ENCODE results near the gene SERPINA1. TPM values are rescaled to one million over a fixed set of nuclear protein-coding genes. Genes with fewer than 3 reads are reported as not detected.
"Not testable (repeated sequence)": the region's sequence is repeated elsewhere in the genome, so short reads cannot be mapped to it uniquely, and the experiment has no call there.

The SERPINA1 gene
- total RNA-seq, 3 donors from 2014 or later: 98.3 to 311 (median 225) TPM

GRCh38 chr14:94374116-94374515 is 14.3 kb downstream of the SERPINA1 start:
- intact Hi-C loops (cut with DNase I, micrococcal nuclease): no loop called here

GRCh38 chr14:94373708-94374107 is 14.7 kb downstream of the SERPINA1 start:
- Histone ChIP-seq H3K36me3 (ENCODE audit: low read depth) (no peaks in the 10 kb centered on the region), H3K9me3 (no peaks in the 10 kb centered on the region), H3K4me3 (no peak overlapping the region), H3K4me1 (ENCODE audit: low read depth) (no peaks in the 10 kb centered on the region)
- TF ChIP-seq CTCF (IDR thresholded peaks at IDR 0.05): no peak
- ATAC-seq (peak; percentile 31), DNase-seq (no peak)
- intact Hi-C loops (cut with DNase I, micrococcal nuclease): no loop called here

More at GRCh38 chr14:94374116-94374515, 14.3 kb downstream of the SERPINA1 start:
- ATAC-seq (no peak), DNase-seq (no peak)
- Histone ChIP-seq H3K4me3 (no peak overlapping the region), H3K4me1 (ENCODE audit: low read depth) (no peaks in the 10 kb centered on the region), H3K9me3 (no peaks in the 10 kb centered on the region), H3K36me3 (ENCODE audit: low read depth) (no peaks in the 10 kb centered on the region)
- TF ChIP-seq CTCF (IDR thresholded peaks at IDR 0.05): no peak

GRCh38 chr14:94372021-94372605 is 16.3 kb downstream of the SERPINA1 start:
- no peak for DNase-seq

GRCh38 chr14:94370524-94370910 is 17.9 kb downstream of the SERPINA1 start:
- H3K9me3 ChIP-seq: no peaks in the 10 kb centered on the region
- H3K4me3 ChIP-seq: no peak overlapping the region
- no peak for ATAC-seq
- no peak for TF ChIP-seq CTCF (IDR thresholded peaks at IDR 0.05)
- no peaks in the 10 kb centered on the region for H3K4me1 ChIP-seq (ENCODE audit: low read depth)
- intact Hi-C loops (cut with DNase I, micrococcal nuclease): no loop called here
- no peak for DNase-seq
- H3K36me3 ChIP-seq (ENCODE audit: low read depth): no peaks in the 10 kb centered on the region

More at GRCh38 chr14:94372021-94372605, 16.3 kb downstream of the SERPINA1 start:
- no peaks in the 10 kb centered on the region for H3K4me1 ChIP-seq (ENCODE audit: low read depth)
- no peak overlapping the region for H3K4me3 ChIP-seq
- no peaks in the 10 kb centered on the region for H3K9me3 ChIP-seq
- no peak for TF ChIP-seq CTCF (IDR thresholded peaks at IDR 0.05)
- no peaks in the 10 kb centered on the region for H3K36me3 ChIP-seq (ENCODE audit: low read depth)
- intact Hi-C loops (cut with DNase I, micrococcal nuclease): no loop called here
- no peak for ATAC-seq

GRCh38 chr14:94369766-94370523 is 18.5 kb downstream of the SERPINA1 start:
- not testable (repeated sequence) for H3K4me1 ChIP-seq (ENCODE audit: low read depth); ATAC-seq

GRCh38 chr14:94368956-94369355 is 19.4 kb downstream of the SERPINA1 start:
- TF ChIP-seq CTCF (IDR thresholded peaks at IDR 0.05): no peak
- DNase-seq: no peak
- intact Hi-C loops (cut with DNase I, micrococcal nuclease): no loop called here

More at GRCh38 chr14:94369766-94370523, 18.5 kb downstream of the SERPINA1 start:
- H3K9me3 ChIP-seq; intact Hi-C loops (cut with DNase I, micrococcal nuclease); H3K4me3 ChIP-seq; H3K36me3 ChIP-seq (ENCODE audit: low read depth); DNase-seq: not testable (repeated sequence)

More at GRCh38 chr14:94368956-94369355, 19.4 kb downstream of the SERPINA1 start:
- H3K36me3 ChIP-seq (ENCODE audit: low read depth): no peaks in the 10 kb centered on the region
- no peaks in the 10 kb centered on the region for H3K4me1 ChIP-seq (ENCODE audit: low read depth)
- no peak overlapping the region for H3K4me3 ChIP-seq
- H3K9me3 ChIP-seq: no peaks in the 10 kb centered on the region
- no peak for ATAC-seq
